HCT116 (cell line): ENCODE results near the gene CKS2. TPM values are rescaled to one million over a fixed set of nuclear protein-coding genes. Genes with fewer than 3 reads are reported as not detected.

Experiments
- ATAC-seq: fragments of 200-7000 bp; cut with Tn5 transposase; 2 replicates; pipeline ENCODE4 v1.9.1; 2020; ENCODE audit warnings: mild to moderate bottlenecking, moderate library complexity
- BruUV-seq: library from RNA; stranded (reverse); fragments of 400-500 nt; replicated peaks from 2 replicates; lab custom pipeline; 2021; lab: Mats Ljungman, UMichigan
- CTCF ChIA-PET: fragments of 300-600 bp; sonication (Branson Sonifier 250); formaldehyde crosslinking; loops from one replicate; lab custom pipeline; 2021; ENCODE audit warnings: antibody characterized with exemption; lab: Charles Lee
- POLR2A ChIA-PET: fragments of 300-600, 350-600 bp; sonication (Branson Sonifier 250); formaldehyde crosslinking; loops from one replicate; lab custom pipeline; 2021; ENCODE audit warnings: antibody characterized with exemption; lab: Charles Lee
- RAD21 ChIA-PET, 2 experiments: fragments of 300-600 bp; sonication (Branson Sonifier 250); formaldehyde crosslinking; loops; one replicate each; lab custom pipeline; 2023; ENCODE audit warnings: low total read pairs in 2 of 2; ENCODE audit not compliant: uncharacterized antibody in 2 of 2, unreplicated experiment in 2 of 2, low non-redundant PET in 1 of 2; lab: Charles Lee
- DNase-seq: peaks from one replicate; pipeline ENCODE4 v3.0.0-alpha.2; 2010; ENCODE audit warnings: low read depth, low spot score
- H2AFZ ChIP-seq: fragments of 200-600 bp; shearing (Covaris generic), sonication (generic); 2 replicates; pipeline ENCODE4 v1.6.1; 2017; ENCODE audit warnings: low read depth, mixed run types, mixed read lengths, antibody characterized with exemption, low read length; ENCODE audit not compliant: poor library complexity, severe bottlenecking
- H3K27ac ChIP-seq: 2 replicates; pipeline ENCODE4 v1.5.1; 2012; ENCODE audit warnings: low read depth, low read length
- H3K27me3 ChIP-seq: fragments of 200-600 bp; sonication (generic); 2 replicates; pipeline ENCODE4 v1.6.1; 2016; ENCODE audit warnings: mixed run types, low read length, mixed read lengths; ENCODE audit not compliant: insufficient read depth
- H3K36me3 ChIP-seq, 2 experiments: fragments of 200-500 bp in 1 of 2; fragments of 200-600 bp in 1 of 2; sonication (Bioruptor generic) in 1 of 2; sonication (generic) in 1 of 2; 2 replicates each; pipeline versions ENCODE4 v1.5.1 to v1.6.1; 2014 to 2016; ENCODE audit warnings: low read length in 2 of 2, inconsistent platforms in 1 of 2, mixed read lengths in 1 of 2, mixed run types in 1 of 2; ENCODE audit not compliant: insufficient read depth in 2 of 2, control insufficient read depth in 1 of 2
- H3K4me1 ChIP-seq, 2 experiments: fragments of 200-600 bp in 1 of 2; sonication (generic) in 1 of 2; 2 replicates each; pipeline versions ENCODE4 v1.5.1 to v1.6.1; 2012 to 2017; ENCODE audit warnings: low read length in 2 of 2, inconsistent platforms in 1 of 2, mild to moderate bottlenecking in 1 of 2, mixed read lengths in 1 of 2, mixed run types in 1 of 2, moderate library complexity in 1 of 2; ENCODE audit not compliant: insufficient read depth in 2 of 2, control insufficient read depth in 1 of 2
- H3K4me2 ChIP-seq: fragments of 200-600 bp; sonication (generic); 2 replicates; pipeline ENCODE4 v1.6.1; 2017; ENCODE audit warnings: mixed run types, low read length, mixed read lengths
- H3K4me3 ChIP-seq, 2 experiments: fragments of 200-600 bp in 1 of 2; sonication (generic) in 1 of 2; replicated peaks in 1 of 2; 2 replicates each; pipeline ENCODE4 v1.5.1; 2011 to 2016; ENCODE audit warnings: low read length in 2 of 2, control low read depth in 1 of 2, low read depth in 1 of 2, mild to moderate bottlenecking in 1 of 2, mixed read lengths in 1 of 2, mixed run types in 1 of 2
- H3K79me2 ChIP-seq: fragments of 200-600 bp; sonication (generic); 2 replicates; pipeline ENCODE4 v1.6.1; 2017; ENCODE audit warnings: mild to moderate bottlenecking, mixed run types, low read length, moderate library complexity, mixed read lengths; ENCODE audit not compliant: insufficient read depth
- H3K9ac ChIP-seq: fragments of 200-600 bp; sonication (generic); 2 replicates; pipeline ENCODE4 v1.6.1; 2016; ENCODE audit warnings: low read length, mixed read lengths
- H3K9me2 ChIP-seq: fragments of 200-600 bp; sonication (generic), shearing (Covaris generic); 2 replicates; pipeline ENCODE4 v1.6.1; 2017; ENCODE audit warnings: mixed run types, mild to moderate bottlenecking, moderate library complexity; ENCODE audit not compliant: insufficient read depth
- H3K9me3 ChIP-seq, 2 experiments: fragments of 200-500 bp in 1 of 2; fragments of 200-600 bp in 1 of 2; sonication (Bioruptor generic) in 1 of 2; sonication (generic) in 1 of 2; 2 replicates each; pipeline ENCODE4 v1.6.1; 2014 to 2017; ENCODE audit warnings: low read length in 2 of 2, mixed read lengths in 2 of 2, inconsistent platforms in 1 of 2, low read depth in 1 of 2, mild to moderate bottlenecking in 1 of 2, mixed run types in 1 of 2, moderate library complexity in 1 of 2; ENCODE audit not compliant: control insufficient read depth in 1 of 2, insufficient read depth in 1 of 2
- H4K20me1 ChIP-seq: fragments of 200-600 bp; sonication (generic), shearing (Covaris generic); 2 replicates; pipeline ENCODE4 v1.6.1; 2017; ENCODE audit warnings: mixed run types, mild to moderate bottlenecking, moderate library complexity; ENCODE audit not compliant: insufficient read depth
- CBX3 ChIP-seq: IDR thresholded peaks from 2 replicates; pipeline ENCODE4 v1.6.1; 2012; ENCODE audit warnings: low read depth
- CEBPB ChIP-seq: IDR thresholded peaks from 2 replicates; pipeline ENCODE4 v1.6.1; 2012; ENCODE audit warnings: low read depth
- JUND ChIP-seq: IDR thresholded peaks from 2 replicates; pipeline ENCODE4 v1.6.1; 2012
- POLR2A ChIP-seq: IDR thresholded peaks from 2 replicates; pipeline ENCODE4 v1.7.0; 2011; ENCODE audit warnings: borderline replicate concordance; ENCODE audit not compliant: insufficient read depth, insufficient read length; ENCODE audit errors: extremely low read depth
- POLR2AphosphoS5 ChIP-seq: IDR thresholded peaks from 2 replicates; pipeline ENCODE4 v1.6.1; 2011; ENCODE audit warnings: mild to moderate bottlenecking, low read depth, low read length, moderate library complexity
- SIN3A ChIP-seq: IDR thresholded peaks from 2 replicates; pipeline ENCODE4 v1.6.1; 2012; ENCODE audit warnings: low read depth
- ZFX ChIP-seq: fragments of 450-650 bp; IDR thresholded peaks from 2 replicates; pipeline ENCODE4 v1.6.1; 2017
- ZNF274 ChIP-seq: fragments of 200-500 bp; sonication (Bioruptor generic); IDR thresholded peaks from 2 replicates; pipeline ENCODE4 v1.6.1; 2014; ENCODE audit warnings: mild to moderate bottlenecking, low read depth, low read length, inconsistent platforms
- intact Hi-C: fragments of 100-400 bp; cut with micrococcal nuclease; formaldehyde crosslinking; loops from 2 replicates; pipeline ENCODE4 v1.10.0; 2022
- total RNA-seq: library from RNA; stranded (reverse); gene quantifications from one replicate; pipeline ENCODE4 v1.2.1, GENCODE V29; 2021; ENCODE audit not compliant: unreplicated experiment
- TF ChIP-seq, protein P1 (sequence below): IDR thresholded peaks from 2 replicates; pipeline ENCODE4 v1.6.1; 2012; ENCODE audit warnings: low read depth
- TF ChIP-seq, protein P2 (sequence below), 3 experiments: fragments of 200-600 bp in 1 of 3; sonication (generic) in 1 of 3; IDR thresholded peaks in 2 of 3; conservative IDR thresholded peaks in 1 of 3; 2 replicates each; pipeline ENCODE4 v1.5.1; 2012 to 2017; ENCODE audit warnings: low read depth in 2 of 3, low read length in 2 of 3, antibody characterized with exemption in 1 of 3, borderline replicate concordance in 1 of 3, control low read depth in 1 of 3, mild to moderate bottlenecking in 1 of 3, mixed read lengths in 1 of 3, mixed run types in 1 of 3, moderate library complexity in 1 of 3; ENCODE audit not compliant: insufficient read depth in 1 of 3
- TF ChIP-seq, protein P3 (sequence below): IDR thresholded peaks from 2 replicates; pipeline ENCODE4 v1.6.1; 2012

CKS2 gene
- total RNA-seq, 1 experiment from 2014 or later: 242 TPM

DNA sequence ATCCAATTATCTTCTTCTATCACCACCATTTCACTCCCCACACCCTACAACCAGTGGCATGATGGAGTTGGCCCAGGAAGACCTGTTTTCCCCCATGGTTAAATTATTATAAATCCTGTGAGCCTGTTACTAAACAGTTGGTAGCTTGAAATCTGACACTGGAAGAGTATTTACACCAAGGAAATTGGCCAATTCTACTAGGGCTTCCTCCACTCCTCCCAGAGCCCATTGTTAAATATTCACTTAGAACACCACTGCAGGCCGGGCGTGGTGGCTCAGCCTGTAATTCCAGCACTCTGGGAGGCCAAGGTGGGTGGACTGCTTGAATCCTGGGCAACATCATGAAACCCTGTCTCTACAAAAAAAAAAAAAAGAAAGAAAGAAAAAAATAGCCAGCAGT, 32.4 kb upstream of the CKS2 start:
- no peaks in the 10 kb centered on the region for H3K4me1 ChIP-seq
- CTCF ChIA-PET: interaction anchor here (0.6 to 1.5 kb wide), 12 partner anchors 9 to 683 kb away, joined by 3 to 8 read pairs (median 4); no protein-coding TSS in a partner anchor
- H3K9me3 ChIP-seq: peaks cover 5 to 7% of the 10 kb centered on the region in 2 experiments; a peak in 2 of 4 replicates
- no TSS peak for BruUV-seq
- H4K20me1 ChIP-seq: no peaks in the 10 kb centered on the region
- no peak overlapping the region for H3K4me2 ChIP-seq
- H3K36me3 ChIP-seq: no peaks in the 10 kb centered on the region
- no peak overlapping the region for H3K27ac ChIP-seq
- no peak for DNase-seq
- H3K9ac ChIP-seq: no peak overlapping the region
- no peaks in the 10 kb centered on the region for H3K79me2 ChIP-seq
- no peak overlapping the region for H3K4me3 ChIP-seq
- POLR2A ChIA-PET: no interaction called here
- H3K27me3 ChIP-seq: no peaks in the 10 kb centered on the region
- no peaks in the 10 kb centered on the region for H3K9me2 ChIP-seq
- intact Hi-C loops: loop anchor here (5.0 to 10.0 kb wide), 4 partner anchors 244 to 1324 kb away; a partner anchor contains a TSS
- H2AFZ ChIP-seq: no peak overlapping the region
- no peak for ATAC-seq
- TF ChIP-seq ZFX (no peak), SIN3A (no peak), ZNF274 (no peak), JUND (no peak)
- RAD21 ChIA-PET: interaction anchor here in 1 of 2 experiments (0.6 kb wide), 1 partner anchor 222 kb away, joined by 3 read pairs; no protein-coding TSS in a partner anchor

DNA sequence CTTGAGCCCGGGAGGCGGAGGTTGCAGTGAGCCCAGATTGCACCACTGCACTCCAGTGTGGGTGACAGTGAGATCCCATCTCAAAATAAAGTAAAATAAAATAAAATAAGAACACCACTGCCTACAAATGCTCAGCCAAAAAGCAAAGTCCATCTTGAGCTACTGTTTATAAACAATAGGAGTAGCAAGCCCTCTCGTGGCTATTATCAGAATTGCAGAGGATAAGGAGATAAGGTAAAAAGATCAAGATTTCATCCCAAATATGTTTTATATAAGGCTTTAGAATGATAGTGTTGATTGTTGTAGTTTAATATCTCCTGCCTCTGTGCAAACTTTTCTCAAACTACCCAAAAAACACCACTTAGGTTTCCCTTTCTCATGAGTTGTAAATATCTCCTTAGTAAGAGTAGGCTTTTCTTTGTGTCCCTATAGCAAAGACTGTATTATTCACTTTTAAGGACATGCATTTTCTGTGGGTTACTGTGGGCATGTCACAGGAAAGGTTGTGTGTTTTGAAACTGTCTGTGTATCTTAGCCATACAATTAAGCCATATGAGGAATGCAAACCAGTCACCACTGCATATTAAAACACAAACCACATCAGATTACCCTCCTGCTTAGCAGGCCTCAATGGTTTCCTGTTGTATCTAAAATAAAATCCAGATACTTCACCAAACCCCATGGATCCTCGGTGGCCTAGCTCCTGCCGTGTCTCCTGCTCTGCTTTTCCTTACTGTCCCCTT, 31.8 kb upstream of the CKS2 start:
- RAD21 ChIA-PET: interaction anchor here (0.6 kb wide), 2 partner anchors 223 to 477 kb away, joined by 3 read pairs; no protein-coding TSS in a partner anchor
- TF ChIP-seq POLR2A: no peak
- TF ChIP-seq, protein P1, sequence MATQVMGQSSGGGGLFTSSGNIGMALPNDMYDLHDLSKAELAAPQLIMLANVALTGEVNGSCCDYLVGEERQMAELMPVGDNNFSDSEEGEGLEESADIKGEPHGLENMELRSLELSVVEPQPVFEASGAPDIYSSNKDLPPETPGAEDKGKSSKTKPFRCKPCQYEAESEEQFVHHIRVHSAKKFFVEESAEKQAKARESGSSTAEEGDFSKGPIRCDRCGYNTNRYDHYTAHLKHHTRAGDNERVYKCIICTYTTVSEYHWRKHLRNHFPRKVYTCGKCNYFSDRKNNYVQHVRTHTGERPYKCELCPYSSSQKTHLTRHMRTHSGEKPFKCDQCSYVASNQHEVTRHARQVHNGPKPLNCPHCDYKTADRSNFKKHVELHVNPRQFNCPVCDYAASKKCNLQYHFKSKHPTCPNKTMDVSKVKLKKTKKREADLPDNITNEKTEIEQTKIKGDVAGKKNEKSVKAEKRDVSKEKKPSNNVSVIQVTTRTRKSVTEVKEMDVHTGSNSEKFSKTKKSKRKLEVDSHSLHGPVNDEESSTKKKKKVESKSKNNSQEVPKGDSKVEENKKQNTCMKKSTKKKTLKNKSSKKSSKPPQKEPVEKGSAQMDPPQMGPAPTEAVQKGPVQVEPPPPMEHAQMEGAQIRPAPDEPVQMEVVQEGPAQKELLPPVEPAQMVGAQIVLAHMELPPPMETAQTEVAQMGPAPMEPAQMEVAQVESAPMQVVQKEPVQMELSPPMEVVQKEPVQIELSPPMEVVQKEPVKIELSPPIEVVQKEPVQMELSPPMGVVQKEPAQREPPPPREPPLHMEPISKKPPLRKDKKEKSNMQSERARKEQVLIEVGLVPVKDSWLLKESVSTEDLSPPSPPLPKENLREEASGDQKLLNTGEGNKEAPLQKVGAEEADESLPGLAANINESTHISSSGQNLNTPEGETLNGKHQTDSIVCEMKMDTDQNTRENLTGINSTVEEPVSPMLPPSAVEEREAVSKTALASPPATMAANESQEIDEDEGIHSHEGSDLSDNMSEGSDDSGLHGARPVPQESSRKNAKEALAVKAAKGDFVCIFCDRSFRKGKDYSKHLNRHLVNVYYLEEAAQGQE: no peak
- TF ChIP-seq, protein P2, sequence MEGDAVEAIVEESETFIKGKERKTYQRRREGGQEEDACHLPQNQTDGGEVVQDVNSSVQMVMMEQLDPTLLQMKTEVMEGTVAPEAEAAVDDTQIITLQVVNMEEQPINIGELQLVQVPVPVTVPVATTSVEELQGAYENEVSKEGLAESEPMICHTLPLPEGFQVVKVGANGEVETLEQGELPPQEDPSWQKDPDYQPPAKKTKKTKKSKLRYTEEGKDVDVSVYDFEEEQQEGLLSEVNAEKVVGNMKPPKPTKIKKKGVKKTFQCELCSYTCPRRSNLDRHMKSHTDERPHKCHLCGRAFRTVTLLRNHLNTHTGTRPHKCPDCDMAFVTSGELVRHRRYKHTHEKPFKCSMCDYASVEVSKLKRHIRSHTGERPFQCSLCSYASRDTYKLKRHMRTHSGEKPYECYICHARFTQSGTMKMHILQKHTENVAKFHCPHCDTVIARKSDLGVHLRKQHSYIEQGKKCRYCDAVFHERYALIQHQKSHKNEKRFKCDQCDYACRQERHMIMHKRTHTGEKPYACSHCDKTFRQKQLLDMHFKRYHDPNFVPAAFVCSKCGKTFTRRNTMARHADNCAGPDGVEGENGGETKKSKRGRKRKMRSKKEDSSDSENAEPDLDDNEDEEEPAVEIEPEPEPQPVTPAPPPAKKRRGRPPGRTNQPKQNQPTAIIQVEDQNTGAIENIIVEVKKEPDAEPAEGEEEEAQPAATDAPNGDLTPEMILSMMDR (IDR thresholded peaks at IDR 0.05 in 2 of 3, conservative IDR thresholded peaks at IDR 0.05 in 1 of 3; ENCODE audit: borderline replicate concordance in 1 of 3, insufficient read depth in 1 of 3, low read depth in 2 of 3, low read length in 2 of 3): peak; percentile 50 to 74 (median 67); a peak in 5 of 6 replicates
- no peak for TF ChIP-seq SIN3A
- TF ChIP-seq, protein P3, sequence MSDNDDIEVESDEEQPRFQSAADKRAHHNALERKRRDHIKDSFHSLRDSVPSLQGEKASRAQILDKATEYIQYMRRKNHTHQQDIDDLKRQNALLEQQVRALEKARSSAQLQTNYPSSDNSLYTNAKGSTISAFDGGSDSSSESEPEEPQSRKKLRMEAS: no peak
- TF ChIP-seq POLR2AphosphoS5: no peak
- TF ChIP-seq CEBPB: no peak
- TF ChIP-seq CBX3: no peak

More for the DNA sequence above, 31.8 kb upstream of the CKS2 start:
- ChIA-PET CTCF (interaction anchor here (0.6 to 1.5 kb wide), 12 partner anchors 9 to 684 kb away, joined by 3 to 8 read pairs (median 4); no protein-coding TSS in a partner anchor), POLR2A (no interaction called here)
- DNase-seq (peak; percentile 36), ATAC-seq (peak; percentile 67)
- no peaks in the 10 kb centered on the region for H3K27me3 ChIP-seq
- no peak overlapping the region for H3K9ac ChIP-seq
- no peaks in the 10 kb centered on the region for H3K36me3 ChIP-seq
- no peaks in the 10 kb centered on the region for H3K4me1 ChIP-seq
- BruUV-seq: no TSS peak
- peaks cover under 1 to 4% of the 10 kb centered on the region in 2 experiments; a peak in 1 of 4 replicates for H3K9me3 ChIP-seq
- H3K9me2 ChIP-seq: no peaks in the 10 kb centered on the region
- H2AFZ ChIP-seq: no peak overlapping the region
- intact Hi-C loops: loop anchor here (1.0 to 10.0 kb wide), 5 partner anchors 244 to 1324 kb away; a partner anchor contains a TSS
- H3K27ac ChIP-seq: no peak overlapping the region
- H4K20me1 ChIP-seq: no peaks in the 10 kb centered on the region
- no peaks in the 10 kb centered on the region for H3K79me2 ChIP-seq
- H3K4me2 ChIP-seq: no peak overlapping the region
- no peak overlapping the region for H3K4me3 ChIP-seq
